ENCODE measurements around the gene KMT2D. TPM values are rescaled to one million over a fixed set of nuclear protein-coding genes. Genes with fewer than 3 reads are reported as not detected.

The KMT2D gene
- total RNA-seq, 1 donor from 2014 or later = 48.2 TPM

DNA sequence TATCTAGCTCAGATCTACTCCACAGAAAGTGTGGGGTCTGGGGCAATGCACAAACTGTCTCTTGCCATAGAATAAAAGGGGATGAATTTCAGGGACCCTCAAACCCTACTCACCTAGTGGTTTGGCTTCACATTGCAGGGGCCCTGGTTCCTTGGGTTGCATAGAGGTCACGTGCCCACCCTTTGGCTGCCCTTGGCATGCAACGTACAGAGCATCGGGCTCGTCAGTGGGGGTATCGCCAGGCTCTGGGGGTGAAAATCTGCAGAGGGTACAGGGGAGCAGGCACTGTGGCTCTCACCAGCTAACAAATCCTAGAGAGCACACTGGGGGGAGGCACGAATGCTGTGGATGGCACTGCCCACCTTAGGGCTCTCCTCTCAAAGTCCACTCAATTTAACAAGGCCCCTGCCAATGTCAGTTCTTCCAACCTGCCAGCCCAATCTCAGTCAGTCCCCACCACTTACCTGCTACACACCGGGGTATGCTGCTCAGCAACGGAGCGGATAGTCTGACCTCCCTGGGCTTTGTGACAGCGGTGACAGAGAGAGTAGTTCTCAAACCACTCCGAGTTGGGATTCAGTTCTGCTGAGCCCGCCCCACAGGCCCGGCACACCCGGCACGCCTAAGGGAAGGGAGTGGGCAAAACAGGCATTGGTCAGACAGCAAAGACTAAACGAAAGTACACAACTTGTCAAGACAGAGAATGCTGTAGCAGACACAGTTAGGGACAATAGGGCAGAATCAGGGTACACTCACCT lies 8.0 kb downstream of the KMT2D start:
- ATAC-seq = peak; percentile 55

DNA sequence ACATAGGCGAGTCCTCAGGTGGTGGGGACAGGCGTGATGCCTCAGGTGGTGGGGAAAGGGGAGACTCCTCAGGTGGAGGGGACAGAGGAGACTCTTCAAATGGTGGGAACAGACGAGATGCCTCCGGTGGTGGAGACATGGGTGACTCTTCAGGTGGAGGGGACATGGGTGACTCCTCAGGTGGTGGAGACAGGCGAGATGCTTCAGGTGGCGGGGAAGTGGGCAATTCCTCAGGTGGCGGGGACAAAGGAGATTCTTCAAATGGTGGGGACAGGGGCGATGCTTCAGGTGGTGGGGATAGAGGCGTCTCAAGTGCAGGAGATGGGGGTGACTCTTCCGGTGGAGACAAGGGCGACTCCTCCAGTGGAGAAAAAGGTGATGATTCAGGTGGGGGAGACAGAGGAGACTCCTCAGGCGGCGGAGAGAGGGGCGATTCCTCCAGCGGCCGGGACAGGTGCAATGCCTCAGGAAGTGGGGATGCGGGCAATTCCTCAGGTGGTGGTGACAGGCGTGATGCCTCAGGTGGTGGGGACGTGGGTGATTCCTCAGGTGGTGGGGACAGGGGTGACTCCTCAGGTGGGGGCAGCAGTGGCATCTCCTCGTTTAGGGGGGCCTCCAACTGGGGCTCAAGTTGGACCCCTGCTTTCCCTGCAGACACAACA lies 8.7 kb downstream of the KMT2D start:
- no peak for ATAC-seq

DNA sequence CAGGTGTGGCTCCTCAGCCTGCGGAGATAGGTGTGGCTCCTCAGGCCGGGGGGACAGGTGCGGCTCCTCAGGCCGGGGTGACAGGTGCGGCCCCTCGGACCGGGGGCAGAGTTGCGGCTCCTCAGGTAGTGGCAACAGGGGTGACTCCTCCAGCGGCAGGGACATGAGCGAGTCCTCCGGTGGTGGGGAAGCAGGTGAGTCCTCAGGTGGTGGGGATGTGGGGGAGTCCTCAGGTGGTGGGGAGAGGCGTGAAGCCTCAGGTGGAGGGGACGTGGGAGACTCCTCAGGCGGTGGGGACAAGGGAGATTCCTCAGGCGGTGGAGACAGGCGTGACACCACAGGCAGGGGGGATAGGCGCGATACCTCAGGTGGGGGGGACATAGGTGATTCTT lies 9.2 kb downstream of the KMT2D start:
- ATAC-seq = no peak

DNA sequence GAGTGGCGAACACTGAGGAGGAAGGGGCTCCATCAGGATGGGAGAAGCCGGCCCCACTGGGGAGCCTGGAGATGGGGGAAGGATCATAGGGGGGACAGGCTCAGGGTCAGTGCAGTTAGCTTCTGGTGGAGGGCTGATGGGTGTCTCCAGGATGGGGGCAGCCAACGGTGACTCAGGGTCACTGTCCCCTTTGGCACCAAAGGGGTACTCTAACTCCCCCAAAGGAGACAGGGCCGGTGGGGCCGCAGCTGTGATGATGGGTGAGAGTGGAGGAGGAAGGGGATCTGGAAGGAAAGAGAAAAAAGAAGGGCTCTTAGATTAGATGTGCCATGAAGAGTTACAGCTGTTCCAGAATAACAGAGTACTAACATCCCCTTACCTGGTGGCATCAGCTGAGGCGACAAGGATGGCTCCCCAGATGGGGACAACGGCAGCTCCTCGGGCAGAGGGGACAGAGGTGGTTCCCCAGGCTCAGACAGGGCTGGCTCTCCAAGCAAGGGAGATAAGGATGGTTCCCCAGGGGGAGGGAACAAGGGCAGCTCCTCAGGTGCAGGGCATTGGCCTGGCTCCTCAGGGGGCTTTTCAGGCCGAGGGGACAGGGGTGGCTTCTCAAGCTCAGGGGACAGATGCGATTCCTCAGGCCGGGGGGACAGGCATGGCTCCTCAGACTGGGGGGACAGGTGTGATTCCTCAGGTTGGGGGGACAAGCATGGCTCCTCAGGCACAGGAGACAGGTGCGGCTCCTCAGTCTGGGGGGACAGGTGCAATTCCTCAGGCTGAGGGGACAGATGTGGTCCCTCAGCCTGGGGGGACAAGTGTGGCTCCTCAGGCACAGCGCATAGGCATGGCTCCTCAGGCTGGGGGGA lies 9.9 kb downstream of the KMT2D start:
- ATAC-seq = no peak

DNA sequence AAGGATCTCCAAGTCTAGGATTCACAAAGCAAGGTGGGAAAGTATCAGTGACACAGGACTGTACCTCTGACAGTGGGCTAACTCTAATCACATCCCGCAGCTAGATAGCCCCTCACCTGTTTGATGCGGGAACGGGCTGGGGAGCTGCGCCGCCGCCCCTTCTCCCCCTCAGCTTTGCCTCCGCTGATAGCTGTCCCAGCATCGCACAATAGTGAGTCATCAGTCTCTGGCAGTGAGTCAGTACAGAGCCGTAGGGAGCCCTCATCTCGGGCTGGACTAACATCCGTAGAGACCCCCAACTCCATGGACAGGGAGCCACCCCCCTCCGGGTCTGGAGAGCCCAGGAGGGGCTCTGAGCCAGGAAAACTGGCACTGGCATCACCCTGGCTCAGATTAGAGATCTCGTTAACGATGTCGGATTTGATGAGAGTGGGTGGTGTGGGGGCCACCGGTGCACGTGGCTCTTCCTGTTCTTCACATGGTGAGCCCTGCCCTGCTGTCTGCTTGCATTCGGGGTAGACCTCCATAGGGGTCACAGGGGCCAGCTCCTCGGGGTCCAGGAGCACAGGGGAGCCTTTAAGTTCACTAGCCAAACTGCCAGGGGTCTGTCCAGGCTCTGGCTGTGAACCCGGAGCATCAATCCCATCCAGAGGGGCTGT lies 10.9 kb downstream of the KMT2D start:
- ATAC-seq = no peak

DNA sequence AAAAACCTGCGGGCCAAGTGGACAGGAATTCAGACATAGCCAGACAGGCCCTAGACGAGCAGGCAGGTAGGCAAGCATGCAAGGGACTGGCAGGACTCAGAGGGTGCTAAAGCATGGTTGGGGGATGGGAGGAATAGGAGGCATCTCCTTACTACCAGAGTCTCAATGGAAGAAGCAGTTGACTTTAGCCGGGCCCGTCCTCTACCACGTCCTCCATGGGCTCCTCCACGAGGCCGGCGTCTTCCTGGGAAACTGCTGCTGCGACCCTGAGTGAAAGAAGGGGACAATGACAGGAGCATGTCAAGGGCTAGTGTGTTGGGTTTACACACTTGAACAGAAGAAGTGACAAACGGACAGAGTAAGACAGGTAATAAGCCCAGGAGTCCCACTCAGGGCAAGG lies 11.6 kb downstream of the KMT2D start:
- no peak for ATAC-seq

DNA sequence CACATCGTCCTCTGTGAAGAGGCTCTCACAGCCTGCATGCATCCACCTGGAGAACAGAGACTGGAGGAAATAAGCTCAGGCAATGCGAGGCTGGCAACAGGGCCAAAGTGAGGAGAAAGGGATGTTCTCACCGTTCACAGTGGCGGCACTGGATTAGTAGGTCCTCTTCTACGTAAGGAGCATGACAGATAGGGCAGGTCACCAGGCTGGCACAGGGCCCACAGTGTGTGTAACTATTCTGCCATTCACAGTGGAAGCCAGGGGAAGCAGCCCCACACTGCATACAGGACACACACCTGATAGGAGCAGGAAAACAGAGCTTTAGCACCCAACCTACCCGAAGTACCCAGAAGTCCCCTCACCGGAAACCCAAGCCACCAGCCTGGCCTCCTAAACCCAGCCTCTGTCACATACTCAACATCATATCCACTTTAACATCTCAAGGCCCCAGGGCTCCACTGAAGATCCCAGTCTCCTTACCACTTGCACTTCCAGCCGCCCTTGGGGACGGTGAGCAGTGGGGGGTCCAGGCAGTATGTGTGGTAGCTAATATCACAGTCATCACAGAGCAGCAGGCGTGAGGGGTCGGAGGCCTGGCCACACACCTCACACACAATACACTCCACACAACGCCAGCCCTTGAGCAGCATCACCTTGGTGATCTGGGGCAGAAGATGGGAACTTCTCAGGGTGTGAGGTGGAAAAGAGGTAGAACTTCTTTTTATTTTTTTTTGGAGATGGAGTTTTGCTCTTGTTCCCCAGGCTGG lies 14.3 kb downstream of the KMT2D start:
- no peak for ATAC-seq

DNA sequence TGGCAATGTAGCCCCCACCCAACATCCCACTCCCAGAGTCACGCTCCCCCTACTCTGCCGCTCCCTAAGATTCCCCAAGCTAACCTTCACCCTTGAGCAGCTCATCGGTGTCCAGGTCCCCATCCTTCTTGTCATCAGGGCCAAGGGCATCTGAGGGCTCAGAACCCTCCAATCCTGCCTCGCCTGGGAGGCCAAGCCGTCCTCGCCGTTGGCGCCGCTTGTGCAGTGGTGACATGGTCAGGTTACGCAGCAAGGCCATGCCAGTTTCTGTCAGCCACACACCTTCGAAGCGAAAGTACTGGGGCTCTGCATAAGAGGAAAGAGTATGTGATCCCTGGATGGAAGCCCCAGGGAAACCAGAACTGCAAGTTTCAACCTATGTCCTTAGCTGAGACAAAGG lies 15.9 kb downstream of the KMT2D start:
- ATAC-seq = no peak

DNA sequence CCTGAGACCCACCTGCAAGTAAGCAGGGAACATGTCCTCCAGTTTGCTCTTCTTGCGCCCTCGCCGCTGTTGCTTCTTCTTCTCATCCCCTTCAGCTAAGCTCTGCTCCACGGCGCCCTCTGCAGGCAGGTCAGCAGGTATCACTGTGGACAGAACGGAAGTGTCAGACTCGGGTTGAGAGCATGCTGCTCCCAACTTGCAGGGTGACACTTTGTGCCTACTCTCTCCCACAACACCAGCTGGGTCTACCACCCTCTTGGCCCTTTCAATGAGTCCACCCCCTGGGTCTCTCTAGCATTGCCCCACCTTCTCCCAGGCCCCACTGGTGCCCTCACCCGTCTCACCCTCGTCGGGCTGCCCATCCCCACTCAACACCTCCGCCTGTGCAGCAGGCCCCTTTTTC lies 16.7 kb downstream of the KMT2D start:
- ATAC-seq = peak; percentile 30

DNA sequence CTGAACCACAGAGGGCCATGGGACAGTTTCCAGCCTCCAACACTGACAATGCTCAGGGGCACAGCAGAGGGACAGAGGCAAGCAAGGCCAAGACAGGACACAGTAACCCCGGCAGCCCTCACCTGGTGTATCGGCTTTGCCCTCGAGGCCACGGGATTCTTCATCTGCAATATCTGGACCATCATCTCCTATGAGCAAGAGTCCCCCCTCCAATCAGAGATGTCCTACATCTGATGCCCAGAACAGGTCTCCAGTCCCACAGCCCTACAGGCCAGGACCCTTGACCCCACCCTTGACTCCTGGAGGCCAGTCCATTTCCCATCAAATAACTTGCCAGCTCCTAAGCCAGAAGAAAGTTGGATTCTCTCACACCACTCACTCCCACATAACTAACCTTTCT lies 17.4 kb downstream of the KMT2D start:
- no peak for ATAC-seq

DNA sequence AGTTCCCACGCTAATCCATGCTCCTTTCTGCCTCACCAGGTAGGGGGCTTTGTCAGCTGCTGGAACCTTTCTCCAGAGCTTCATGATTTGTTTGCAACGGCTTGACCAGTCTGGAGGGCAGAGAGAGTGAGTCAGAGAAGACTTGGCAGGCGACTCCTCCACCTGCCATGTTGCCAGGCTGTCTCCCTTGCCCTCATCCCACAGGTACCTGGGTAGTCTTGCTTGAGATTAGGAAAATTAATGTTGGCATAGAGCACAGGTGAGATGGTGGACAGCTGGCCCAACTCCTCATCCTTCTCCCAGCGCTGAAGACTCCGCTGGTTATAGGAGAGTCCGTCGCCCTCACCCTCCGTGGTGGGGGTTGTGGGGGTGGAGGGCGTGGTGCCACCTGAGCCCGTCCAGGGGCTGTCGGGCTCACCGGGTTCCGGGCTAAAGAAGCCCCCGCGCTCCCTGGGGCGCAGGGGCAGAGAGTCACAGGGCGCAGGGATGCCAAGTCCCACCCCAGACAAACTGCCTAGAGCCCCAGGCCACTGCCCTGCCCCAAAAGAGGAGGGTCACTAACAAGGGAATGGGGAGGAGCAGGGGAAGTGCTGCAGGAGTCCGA lies 18.6 kb downstream of the KMT2D start:
- no peak for ATAC-seq

DNA sequence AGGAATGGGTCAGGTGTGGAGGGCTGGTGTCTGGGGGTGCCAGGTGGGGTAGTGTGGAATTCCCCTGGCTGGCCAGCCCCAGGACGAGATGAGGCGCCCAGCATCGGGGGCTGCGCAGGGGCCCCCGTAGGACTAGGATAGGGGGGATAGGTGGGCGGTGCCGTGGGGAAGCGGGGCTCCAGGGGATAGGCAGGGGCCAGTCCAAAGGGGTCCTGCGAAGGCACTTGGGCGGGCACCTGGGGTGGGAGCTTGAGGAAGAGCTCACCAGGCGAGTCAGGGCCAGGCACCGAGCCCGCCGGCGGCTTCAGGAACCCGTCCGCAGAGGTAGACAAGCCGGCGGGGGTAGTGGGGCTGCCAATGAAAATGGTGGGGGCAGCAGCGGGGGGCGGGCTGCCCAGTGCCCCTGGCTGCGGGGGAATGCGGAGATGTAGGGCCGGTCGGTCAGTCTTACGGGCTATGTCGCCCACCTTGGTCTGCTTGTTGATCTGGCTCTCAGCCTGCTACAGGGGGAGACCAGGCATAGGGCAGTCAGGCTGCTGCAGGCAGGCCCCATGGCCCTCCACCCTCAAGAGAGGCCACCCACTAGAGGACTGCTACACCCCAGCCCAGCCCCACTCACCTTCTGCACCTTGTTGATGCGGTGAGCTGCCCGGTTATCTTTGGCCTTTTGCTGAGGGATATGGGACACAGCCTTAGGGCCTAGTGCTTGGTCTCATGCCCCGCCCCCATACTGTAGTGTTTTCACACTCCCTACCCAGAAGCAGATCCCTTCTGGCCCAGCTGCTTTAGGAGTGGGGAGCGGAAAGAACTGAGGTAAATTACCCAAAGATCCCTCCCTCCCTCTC lies 19.3 kb downstream of the KMT2D start:
- ATAC-seq = no peak

DNA sequence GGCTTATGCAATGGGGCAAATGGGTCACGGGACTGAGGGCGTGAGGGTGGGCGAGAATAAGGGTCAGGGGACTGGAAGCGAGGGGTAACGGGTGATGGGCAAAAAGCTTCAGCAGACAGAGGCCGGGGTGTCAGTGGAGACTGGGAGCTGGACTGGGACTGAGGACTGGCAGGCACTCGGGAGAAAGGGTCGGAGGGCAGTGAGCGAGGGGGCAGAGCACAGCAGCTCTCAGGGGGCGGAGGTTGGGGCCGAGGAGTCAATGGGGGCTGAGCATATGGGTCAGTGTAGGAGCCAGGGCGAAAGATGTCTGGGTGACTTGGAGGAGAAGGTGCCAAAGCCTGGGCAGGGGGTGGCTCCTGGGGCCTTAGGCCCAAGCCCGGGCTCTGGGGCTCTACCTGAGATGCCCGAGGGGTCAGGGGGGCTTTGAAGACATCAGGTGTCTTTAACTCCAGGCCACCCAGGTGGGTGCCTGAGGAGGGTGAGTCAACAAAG lies 20.2 kb downstream of the KMT2D start:
- no peak for ATAC-seq

DNA sequence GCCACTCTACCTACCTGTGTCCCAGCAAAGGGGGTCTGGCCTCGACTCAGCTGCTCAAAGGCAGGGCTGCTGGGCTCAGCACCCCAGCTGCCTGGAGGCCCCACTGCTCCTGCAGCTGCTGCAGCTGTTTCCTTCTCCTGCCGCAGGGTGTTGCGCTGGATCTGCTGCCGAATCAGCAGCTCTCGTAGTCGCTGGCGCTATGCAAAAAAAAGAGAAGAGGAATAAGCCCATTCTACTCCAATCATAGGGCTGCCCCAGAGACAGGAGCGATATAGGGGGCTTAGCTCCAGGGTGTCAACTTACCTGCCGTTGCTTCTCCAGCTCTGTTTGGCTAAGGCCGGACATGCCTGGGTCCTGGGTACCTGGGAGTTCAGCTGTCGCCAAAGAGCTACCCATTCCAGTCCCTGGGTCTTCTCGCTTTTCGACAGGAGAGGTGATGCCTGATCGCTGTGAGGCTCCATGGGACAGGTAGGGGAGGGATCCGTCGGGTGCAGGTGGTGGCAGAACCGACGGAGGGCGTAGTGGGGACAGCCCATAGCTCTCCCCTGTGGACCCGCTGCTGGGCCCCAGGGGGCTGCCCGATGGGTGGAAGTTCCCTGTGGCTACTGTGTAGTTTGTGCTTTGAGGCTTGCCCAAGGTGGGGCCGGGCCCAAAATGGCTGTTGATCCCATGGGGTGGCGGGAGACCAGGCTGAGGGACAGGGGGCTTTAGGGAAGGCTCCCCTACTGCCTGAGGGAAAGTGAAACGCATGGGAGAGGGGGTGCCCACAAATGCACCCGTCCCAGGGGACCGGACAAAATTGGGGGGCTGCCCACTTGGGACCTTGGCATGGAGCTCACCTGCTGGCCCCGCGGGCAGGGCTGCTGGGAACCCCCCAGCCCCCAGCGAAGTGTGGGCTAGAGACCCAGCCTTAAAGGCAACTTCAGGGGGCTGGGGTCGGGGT lies 20.9 kb downstream of the KMT2D start:
- no peak for ATAC-seq

DNA sequence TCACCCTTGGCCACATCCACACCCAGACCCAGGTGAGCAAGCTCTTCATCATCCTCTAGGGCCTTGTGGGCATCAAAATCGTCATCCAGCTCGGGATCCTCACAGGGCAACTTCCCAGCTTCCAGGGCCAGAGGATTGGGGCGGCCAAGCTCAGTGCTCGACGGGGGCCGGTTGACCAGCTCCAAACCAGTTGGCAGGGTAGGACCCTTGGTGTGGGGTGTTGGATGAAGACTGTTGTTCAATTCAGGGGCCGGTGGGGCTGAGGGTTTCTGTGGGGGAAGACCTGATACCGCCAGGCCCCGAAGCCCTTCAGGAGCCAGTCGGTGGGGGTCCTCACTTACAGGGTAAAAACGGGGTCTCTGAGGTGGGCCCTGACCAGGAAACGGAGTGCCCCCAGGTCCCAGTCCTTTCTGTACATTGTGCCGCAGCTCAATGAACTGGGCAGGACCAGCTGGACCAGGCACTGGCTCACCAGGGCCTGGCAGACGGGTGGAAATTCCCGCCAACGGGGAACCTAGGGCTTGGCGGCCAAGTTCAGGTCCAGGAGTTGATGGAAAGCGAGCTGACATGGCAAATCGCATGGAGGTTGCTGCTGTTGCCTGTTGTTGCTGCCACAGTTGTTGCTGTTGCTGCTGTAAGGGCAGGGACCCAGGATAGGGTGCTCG lies 22.2 kb downstream of the KMT2D start:
- no peak for ATAC-seq

DNA sequence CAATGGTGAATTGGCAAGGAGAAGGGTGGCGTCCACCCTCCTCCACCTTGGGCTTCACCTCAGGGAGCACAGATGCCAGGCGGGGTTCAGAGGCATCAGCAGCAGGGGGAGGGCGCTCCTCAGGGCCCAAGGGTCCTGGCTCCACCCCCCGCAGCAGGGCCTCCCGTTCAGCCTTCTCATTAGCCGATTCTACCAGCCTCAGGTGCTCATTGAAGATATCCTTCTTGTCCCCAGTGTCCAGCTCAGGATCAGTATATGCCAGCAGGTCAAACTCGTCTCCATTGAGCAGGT lies 22.7 kb downstream of the KMT2D start:
- ATAC-seq = no peak

DNA sequence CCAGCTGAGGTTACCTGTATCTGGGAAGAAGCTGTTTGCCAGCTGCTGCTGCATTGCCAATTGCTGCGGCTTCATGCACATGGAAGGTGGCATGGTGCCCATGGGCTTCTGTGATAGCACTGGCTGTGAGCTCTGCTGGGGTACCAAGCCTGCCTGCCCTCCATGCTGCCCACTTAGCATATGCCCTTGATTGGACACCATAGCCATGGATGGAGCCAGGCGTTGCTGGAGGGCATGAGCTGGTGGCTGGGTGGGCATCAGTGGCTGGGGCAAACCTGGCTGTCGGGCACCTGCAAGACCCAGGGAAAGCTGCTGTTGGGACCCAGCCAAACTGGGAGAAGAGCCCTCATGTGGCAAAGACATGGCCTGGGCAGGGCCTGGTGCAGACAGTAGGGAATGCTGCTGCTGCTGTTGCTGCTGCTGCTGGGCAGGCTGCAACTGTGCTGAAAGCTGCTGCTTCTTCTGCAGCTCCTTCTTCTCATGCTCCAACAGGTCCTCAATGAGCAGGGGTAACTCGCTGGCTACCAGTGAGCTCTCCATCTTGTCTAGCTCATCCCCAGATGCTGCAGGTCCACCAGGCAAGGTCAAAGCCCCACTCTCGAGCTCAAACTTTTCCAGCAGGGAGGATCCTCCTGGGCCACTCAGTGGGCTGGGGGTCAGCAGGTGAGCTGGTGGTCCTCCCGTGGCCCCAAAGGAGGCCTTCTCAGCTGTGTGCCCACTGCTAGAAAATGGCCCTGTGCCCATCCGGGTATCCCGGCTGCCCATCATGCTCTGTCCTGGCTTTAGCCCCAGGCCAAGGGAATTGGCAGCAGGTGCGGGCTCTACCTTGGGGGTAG lies 23.3 kb downstream of the KMT2D start:
- no peak for ATAC-seq

DNA sequence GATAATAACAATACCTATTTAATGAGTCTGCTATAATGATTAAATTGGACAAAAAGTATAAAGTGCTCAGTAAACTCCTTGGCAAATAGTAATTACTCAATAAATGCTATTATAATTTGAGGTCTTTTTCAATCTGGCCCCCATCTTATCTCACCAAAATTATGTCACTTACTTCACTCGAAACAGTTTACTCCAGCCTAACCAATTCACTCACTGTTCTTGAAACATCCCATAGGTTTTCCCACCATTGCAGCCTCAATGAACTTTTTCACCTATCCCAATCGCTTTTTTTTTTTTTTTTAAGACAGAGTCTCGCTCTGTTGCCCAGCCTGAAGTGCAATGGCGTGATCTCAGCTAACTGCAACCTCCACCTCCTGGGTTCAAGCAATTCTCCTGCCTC lies 24.6 kb downstream of the KMT2D start:
- ATAC-seq = no peak

All from esophagus mucosa (tissue), 1 donor.